ENCODE data around the gene SPNS3. TPM values are rescaled to one million over a fixed set of nuclear protein-coding genes. Genes with fewer than 3 reads are reported as not detected.

SPNS3 gene
- total RNA-seq, 3 donors from 2014 or later (not counting 1 experiment from before 2014, with no cell fraction given), result 1.2 to 2.1 (median 1.9) TPM

DNA sequence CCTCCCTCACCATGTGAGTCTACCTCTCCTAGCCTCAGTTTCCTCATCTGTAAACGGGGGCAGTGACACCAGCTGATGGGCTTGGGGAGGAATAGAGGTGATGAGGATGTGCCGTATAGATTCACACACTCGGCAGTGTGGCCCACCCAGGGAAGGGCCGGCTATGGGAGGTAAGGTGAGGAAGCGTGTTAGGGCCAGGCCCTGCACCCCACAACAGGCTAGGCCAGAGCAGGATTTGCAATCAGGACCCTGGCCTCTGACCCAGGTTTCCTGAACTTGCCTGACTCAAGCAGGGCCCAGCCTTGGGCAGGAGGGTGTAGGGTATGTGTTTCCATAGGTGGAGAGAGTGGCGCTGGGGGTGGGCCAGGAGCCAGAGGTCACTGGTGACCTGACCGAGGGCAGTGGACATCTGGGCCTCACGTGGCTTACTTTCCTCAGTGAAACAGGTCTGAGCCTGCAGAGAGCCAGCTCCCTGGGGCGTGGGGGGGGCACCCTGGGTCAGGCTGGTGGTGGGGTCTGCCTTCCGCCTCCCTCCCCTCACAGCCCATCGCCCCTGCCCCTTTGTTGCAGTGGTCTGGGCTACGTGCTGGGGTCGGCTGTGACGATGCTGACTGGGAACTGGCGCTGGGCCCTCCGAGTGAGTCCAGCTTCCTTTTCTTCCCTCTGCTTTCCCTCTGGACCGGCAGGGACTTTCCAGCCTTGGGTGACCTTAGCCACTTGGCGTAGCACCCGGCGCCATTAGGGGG, 12.8 kb downstream of the SPNS3 start:
- DNase-seq, result no peak
- Mint-ChIP-seq H3K27me3 (ENCODE audit: low read depth in 2 of 2) (peaks cover 44 to 55% of the 10 kb centered on the region in 2 donors), H3K36me3 (no peaks in the 10 kb centered on the region), H3K9me3 (no peaks in the 10 kb centered on the region), H3K4me1 (peaks cover 13 to 14% of the 10 kb centered on the region in 2 donors), H3K4me3 (no peak overlapping the region), H3K27ac (no peak overlapping the region)
- peaks cover 13% of the 10 kb centered on the region for H3K4me1 ChIP-seq (ENCODE audit: control insufficient read depth, insufficient read depth, low read length)
- no peaks in the 10 kb centered on the region for H3K36me3 ChIP-seq (ENCODE audit: control insufficient read depth, insufficient read depth, low read length)
- TF ChIP-seq, protein P1, sequence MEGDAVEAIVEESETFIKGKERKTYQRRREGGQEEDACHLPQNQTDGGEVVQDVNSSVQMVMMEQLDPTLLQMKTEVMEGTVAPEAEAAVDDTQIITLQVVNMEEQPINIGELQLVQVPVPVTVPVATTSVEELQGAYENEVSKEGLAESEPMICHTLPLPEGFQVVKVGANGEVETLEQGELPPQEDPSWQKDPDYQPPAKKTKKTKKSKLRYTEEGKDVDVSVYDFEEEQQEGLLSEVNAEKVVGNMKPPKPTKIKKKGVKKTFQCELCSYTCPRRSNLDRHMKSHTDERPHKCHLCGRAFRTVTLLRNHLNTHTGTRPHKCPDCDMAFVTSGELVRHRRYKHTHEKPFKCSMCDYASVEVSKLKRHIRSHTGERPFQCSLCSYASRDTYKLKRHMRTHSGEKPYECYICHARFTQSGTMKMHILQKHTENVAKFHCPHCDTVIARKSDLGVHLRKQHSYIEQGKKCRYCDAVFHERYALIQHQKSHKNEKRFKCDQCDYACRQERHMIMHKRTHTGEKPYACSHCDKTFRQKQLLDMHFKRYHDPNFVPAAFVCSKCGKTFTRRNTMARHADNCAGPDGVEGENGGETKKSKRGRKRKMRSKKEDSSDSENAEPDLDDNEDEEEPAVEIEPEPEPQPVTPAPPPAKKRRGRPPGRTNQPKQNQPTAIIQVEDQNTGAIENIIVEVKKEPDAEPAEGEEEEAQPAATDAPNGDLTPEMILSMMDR (IDR thresholded peaks at IDR 0.05), result no peak
- no peaks in the 10 kb centered on the region for H3K27me3 ChIP-seq (ENCODE audit: control insufficient read depth, insufficient read depth, low read length)
- intact Hi-C loops (cut with micrococcal nuclease), result no loop called here
- H3K9me3 ChIP-seq (ENCODE audit: control insufficient read depth, insufficient read depth, low read length), result no peaks in the 10 kb centered on the region
- 90% methylated on average over 19 of the region's 20 CpGs for WGBS (ENCODE audit: insufficient coverage)
- H3K27ac ChIP-seq (ENCODE audit: low read length), result no peak overlapping the region
- ATAC-seq, result no peak
- H3K4me3 ChIP-seq (ENCODE audit: low read length), result no peak overlapping the region

DNA sequence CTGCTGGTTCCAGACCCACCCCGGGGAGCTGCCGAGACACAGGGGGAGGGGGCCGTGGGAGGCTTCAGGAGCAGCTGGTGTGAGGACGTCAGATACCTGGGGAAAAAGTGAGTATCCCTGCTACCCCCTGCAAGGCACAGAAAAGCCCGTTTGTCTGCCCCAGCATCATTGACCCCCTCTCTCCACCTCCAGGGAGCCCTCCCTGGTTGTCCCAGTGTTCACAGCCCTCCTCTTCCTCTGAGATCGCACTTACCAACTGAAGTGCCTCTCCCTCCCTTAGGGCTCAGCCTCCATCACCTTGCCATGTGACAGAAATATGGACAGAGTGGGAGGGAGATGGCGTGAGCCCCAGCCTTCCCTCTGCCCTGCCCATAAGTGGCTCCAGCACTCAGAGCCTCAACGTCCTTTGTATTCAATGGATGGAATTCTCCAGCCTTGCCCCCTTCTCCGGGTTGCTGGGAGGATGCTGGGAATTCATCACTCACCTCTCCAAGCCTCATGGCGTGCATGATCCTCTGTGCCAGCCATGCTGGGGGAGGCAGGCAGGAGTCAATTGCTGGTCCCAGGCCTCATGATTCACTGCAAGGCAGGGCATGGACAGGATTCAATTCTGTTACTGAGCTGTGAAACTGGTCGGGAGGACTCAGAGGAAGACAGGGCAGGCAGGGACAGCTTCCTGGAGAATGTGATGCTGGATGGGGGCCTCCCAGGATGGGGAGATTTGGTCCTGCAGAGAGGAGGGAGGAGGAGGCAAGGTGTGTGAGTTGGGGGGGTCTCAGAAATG, 14.6 kb downstream of the SPNS3 start:
- Histone ChIP-seq H3K4me3 (ENCODE audit: low read length) (no peak overlapping the region), H3K27me3 (ENCODE audit: control insufficient read depth, insufficient read depth, low read length) (no peaks in the 10 kb centered on the region), H3K4me1 (ENCODE audit: control insufficient read depth, insufficient read depth, low read length) (peaks cover 7% of the 10 kb centered on the region), H3K27ac (ENCODE audit: low read length) (no peak overlapping the region), H3K9me3 (ENCODE audit: control insufficient read depth, insufficient read depth, low read length) (no peaks in the 10 kb centered on the region), H3K36me3 (ENCODE audit: control insufficient read depth, insufficient read depth, low read length) (no peaks in the 10 kb centered on the region)
- Mint-ChIP-seq H3K27ac (no peak overlapping the region), H3K36me3 (no peaks in the 10 kb centered on the region), H3K4me3 (no peak overlapping the region), H3K9me3 (no peaks in the 10 kb centered on the region), H3K27me3 (ENCODE audit: low read depth in 2 of 2) (peaks cover 41 to 54% of the 10 kb centered on the region in 2 donors), H3K4me1 (peaks cover 6 to 11% of the 10 kb centered on the region in 2 donors)
- ATAC-seq (no peak), DNase-seq (no peak)
- TF ChIP-seq, protein P1 (IDR thresholded peaks at IDR 0.05), result no peak
- 79% methylated on average over 11 of the region's 11 CpGs for WGBS (ENCODE audit: insufficient coverage)
- intact Hi-C loops (cut with micrococcal nuclease), result no loop called here

DNA sequence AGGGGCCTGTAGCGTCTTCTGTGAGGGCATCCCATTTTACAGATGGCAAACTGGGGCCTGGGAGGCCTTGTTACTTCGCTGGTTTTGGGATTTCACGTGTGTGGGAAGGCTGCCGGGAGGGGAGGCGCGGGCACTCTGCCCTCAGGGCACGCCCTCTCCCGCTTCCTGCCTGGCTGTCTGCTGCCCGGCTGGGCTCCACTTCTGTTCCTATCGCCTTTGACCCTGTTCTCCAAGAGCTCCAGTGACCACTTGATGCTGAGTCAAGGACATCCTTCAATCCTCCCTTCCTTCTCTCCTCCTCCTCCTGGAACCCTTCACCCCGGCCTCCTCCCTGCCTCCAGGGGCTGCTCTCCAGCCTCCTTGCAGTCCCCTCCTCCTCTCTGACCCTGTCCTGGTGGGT, 16.0 kb downstream of the SPNS3 start:
- intact Hi-C loops (cut with micrococcal nuclease), result no loop called here
- H3K36me3 ChIP-seq (ENCODE audit: control insufficient read depth, insufficient read depth, low read length), result no peaks in the 10 kb centered on the region
- H3K4me1 ChIP-seq (ENCODE audit: control insufficient read depth, insufficient read depth, low read length), result peaks cover 4% of the 10 kb centered on the region
- no peak overlapping the region for H3K27ac Mint-ChIP-seq
- H3K9me3 ChIP-seq (ENCODE audit: control insufficient read depth, insufficient read depth, low read length), result no peaks in the 10 kb centered on the region
- H3K27me3 ChIP-seq (ENCODE audit: control insufficient read depth, insufficient read depth, low read length), result no peaks in the 10 kb centered on the region
- no peak overlapping the region for H3K4me3 ChIP-seq (ENCODE audit: low read length)
- H3K4me1 Mint-ChIP-seq, result peaks cover 4 to 8% of the 10 kb centered on the region in 2 donors
- ATAC-seq (no peak), DNase-seq (no peak)
- 71% methylated on average over 11 of the region's 11 CpGs for WGBS (ENCODE audit: insufficient coverage)
- no peaks in the 10 kb centered on the region for H3K9me3 Mint-ChIP-seq
- H3K4me3 Mint-ChIP-seq, result no peak overlapping the region
- H3K36me3 Mint-ChIP-seq, result no peaks in the 10 kb centered on the region
- TF ChIP-seq, protein P1 (IDR thresholded peaks at IDR 0.05), result no peak
- H3K27ac ChIP-seq (ENCODE audit: low read length), result no peak overlapping the region
- peaks cover 45 to 55% of the 10 kb centered on the region in 2 donors for H3K27me3 Mint-ChIP-seq (ENCODE audit: low read depth in 2 of 2)

Measured in natural killer cell (primary cell).